A673 (cell line): ENCODE data around the gene ATXN1L. TPM values are rescaled to one million over a fixed set of nuclear protein-coding genes. Genes with fewer than 3 reads are reported as not detected.

Source experiments
- BruUV-seq: library from RNA; stranded (reverse); fragments of 400-500 nt; replicated peaks from 2 replicates; lab custom pipeline; 2021; lab: Mats Ljungman, UMichigan
- CTCF ChIA-PET: fragments of 300-600 bp; sonication (Branson Sonifier 250); formaldehyde crosslinking; loops from one replicate; lab custom pipeline; 2022; ENCODE audit warnings: antibody characterized with exemption; lab: Charles Lee
- POLR2A ChIA-PET: fragments of 300-600 bp; sonication (Branson Sonifier 250); formaldehyde crosslinking; loops from one replicate; lab custom pipeline; 2022; ENCODE audit warnings: antibody characterized with exemption; ENCODE audit not compliant: low non-redundant PET; lab: Charles Lee
- DNase-seq: peaks from one replicate; pipeline ENCODE4 v3.0.0-alpha.2; 2015; ENCODE audit warnings: low spot score
- H3K27ac ChIP-seq: fragments of 200-600 bp; sonication (generic); 2 replicates; pipeline ENCODE4 v1.5.1; 2016; ENCODE audit warnings: mixed run types, low read depth, mild to moderate bottlenecking, mixed read lengths, antibody characterized with exemption, low read length; ENCODE audit not compliant: poor library complexity, severe bottlenecking
- H3K27me3 ChIP-seq: fragments of 200-600 bp; sonication (generic); replicated peaks from 2 replicates; pipeline ENCODE4 v1.6.1; 2017; ENCODE audit warnings: mixed run types, low read depth, mild to moderate bottlenecking, mixed read lengths, antibody characterized with exemption, low read length; ENCODE audit not compliant: insufficient read depth, poor library complexity
- H3K36me3 ChIP-seq: fragments of 200-600 bp; sonication (generic); 2 replicates; pipeline ENCODE4 v1.6.1; 2016; ENCODE audit warnings: mixed run types, mild to moderate bottlenecking, mixed read lengths, antibody characterized with exemption, low read length; ENCODE audit not compliant: insufficient read depth, poor library complexity, severe bottlenecking
- H3K4me1 ChIP-seq: fragments of 200-600 bp; sonication (generic); 2 replicates; pipeline ENCODE4 v1.6.1; 2017; ENCODE audit warnings: mixed run types, mild to moderate bottlenecking, mixed read lengths, antibody characterized with exemption, low read length; ENCODE audit not compliant: insufficient read depth, poor library complexity, severe bottlenecking
- H3K4me3 ChIP-seq: fragments of 200-600 bp; sonication (generic); 2 replicates; pipeline ENCODE4 v1.5.1; 2016; ENCODE audit warnings: low read depth, mixed run types, mild to moderate bottlenecking, mixed read lengths, low read length; ENCODE audit not compliant: poor library complexity, severe bottlenecking
- H3K9me3 ChIP-seq: fragments of 200-600 bp; sonication (generic); 2 replicates; pipeline ENCODE4 v1.6.1; 2016; ENCODE audit warnings: mixed run types, low read depth, mild to moderate bottlenecking, mixed read lengths, antibody characterized with exemption, low read length; ENCODE audit not compliant: poor library complexity, severe bottlenecking
- CTCF ChIP-seq: fragments of 300-800, 200-600 bp; sonication (generic); conservative IDR thresholded peaks from 2 replicates; pipeline ENCODE4 v1.5.1; 2017; ENCODE audit warnings: low read depth, mild to moderate bottlenecking, antibody characterized with exemption, low read length, moderate library complexity, mixed read lengths
- EZH2 ChIP-seq: fragments of 200-600 bp; sonication (generic); IDR thresholded peaks from 2 replicates; pipeline ENCODE4 v1.6.1; 2017; ENCODE audit warnings: borderline replicate concordance, low read depth, mild to moderate bottlenecking, mixed read lengths, antibody characterized with exemption, low read length; ENCODE audit not compliant: poor library complexity, severe bottlenecking
- intact Hi-C: fragments of 100-400 bp; cut with micrococcal nuclease; formaldehyde crosslinking; loops from one replicate; pipeline ENCODE4 v1.10.0; 2022; ENCODE audit not compliant: unreplicated experiment
- total RNA-seq: library from RNA; stranded (reverse); gene quantifications from 2 replicates; pipeline ENCODE4 v1.2.3, GENCODE V29; 2021

ATXN1L gene
- total RNA-seq, 1 experiment from 2014 or later = 26.6 TPM

- H3K36me3 ChIP-seq = peaks cover 6% of the 10 kb centered on the region
- H3K27me3 ChIP-seq = no peaks in the 10 kb centered on the region
- DNase-seq = no peak
- BruUV-seq = no TSS peak
- H3K4me3 ChIP-seq = no peak overlapping the region
- ChIA-PET POLR2A (interaction anchor here (0.8 kb wide), 1 partner anchor 14 kb away, joined by 4 read pairs; no protein-coding TSS in a partner anchor), CTCF (no interaction called here)
- peaks cover 8% of the 10 kb centered on the region for H3K4me1 ChIP-seq
- no peaks in the 10 kb centered on the region for H3K9me3 ChIP-seq
- H3K27ac ChIP-seq = no peak overlapping the region
- TF ChIP-seq EZH2 = no peak
- no peak for TF ChIP-seq CTCF
- intact Hi-C loops = loop anchor here (5.0 kb wide), 1 partner anchor 92 kb away; the partner anchor contains the start of gene AP1G1
These were observed 53.4 kb downstream of the ATXN1L start for GRCh38 chr16:71899171-71899570.

DNA sequence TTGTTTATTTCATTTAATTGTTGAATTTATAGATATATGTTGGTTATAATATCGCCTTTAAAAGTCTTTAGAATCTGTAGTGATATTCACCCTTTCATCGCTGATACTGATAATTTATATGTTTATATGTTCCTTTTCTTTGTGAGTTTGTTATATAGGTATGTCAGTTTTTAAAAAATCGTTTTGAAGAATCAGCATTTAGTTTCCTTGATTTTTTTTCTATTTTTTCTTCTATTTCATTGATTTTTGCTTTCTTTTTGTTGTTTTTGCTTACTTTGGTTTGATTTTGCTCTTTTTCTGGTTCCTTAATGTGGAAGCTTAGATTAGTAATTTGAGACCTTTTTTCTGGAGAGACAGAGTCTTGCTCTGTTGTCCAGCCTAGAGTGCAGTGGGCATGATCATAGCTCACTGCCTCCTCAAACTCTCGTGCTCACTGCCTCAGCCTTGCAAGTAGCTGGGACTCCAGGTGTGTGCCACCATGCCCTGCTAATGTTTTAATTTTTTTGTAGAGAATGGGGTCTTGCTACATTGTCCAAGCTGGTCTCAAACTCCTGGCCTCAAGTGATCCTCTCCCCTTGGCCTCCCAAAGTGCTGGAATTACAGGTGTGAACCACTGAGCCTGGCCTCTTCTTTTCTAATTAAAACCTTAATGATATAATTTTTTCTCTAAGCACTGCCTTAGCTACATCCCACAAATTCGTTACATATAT, 57.0 kb downstream of the ATXN1L start:
- DNase-seq = no peak
- H3K27ac ChIP-seq = no peak overlapping the region
- no peak overlapping the region for H3K4me3 ChIP-seq
- intact Hi-C loops = no loop called here
- CTCF ChIA-PET = no interaction called here
- H3K36me3 ChIP-seq = peaks cover 6% of the 10 kb centered on the region
- POLR2A ChIA-PET = no interaction called here
- BruUV-seq = no TSS peak
- no peaks in the 10 kb centered on the region for H3K27me3 ChIP-seq
- H3K4me1 ChIP-seq = no peaks in the 10 kb centered on the region
- no peaks in the 10 kb centered on the region for H3K9me3 ChIP-seq
- TF ChIP-seq CTCF = no peak
- TF ChIP-seq EZH2 = no peak

- TF ChIP-seq EZH2 (no peak), CTCF (no peak)
- H3K9me3 ChIP-seq = no peaks in the 10 kb centered on the region
- no peak overlapping the region for H3K4me3 ChIP-seq
- peaks cover 8% of the 10 kb centered on the region for H3K36me3 ChIP-seq
- no peak for DNase-seq
- CTCF ChIA-PET = no interaction called here
- no peaks in the 10 kb centered on the region for H3K27me3 ChIP-seq
- H3K4me1 ChIP-seq = no peaks in the 10 kb centered on the region
- POLR2A ChIA-PET = no interaction called here
- no peak overlapping the region for H3K27ac ChIP-seq
- intact Hi-C loops = no loop called here
- BruUV-seq = no TSS peak
These were observed 57.8 kb downstream of the ATXN1L start for GRCh38 chr16:71903608-71904007.
